Gastrocnemius medialis (tissue), 4 donors: ENCODE data around the gene CTIF.

Experiments used
- POLR2A ChIP-seq, 2 donors: fragments of 450-650 bp; IDR thresholded peaks; one replicate each; pipeline ENCODE4 v1.6.1; 2017; ENCODE audit warnings: antibody characterized with exemption in 2 of 2, mild to moderate bottlenecking in 2 of 2, moderate library complexity in 2 of 2
- TF ChIP-seq, protein P1 (sequence below), 5 experiments: fragments of 450-650 bp in 3 of 5; fragments of 200-600 bp in 2 of 5; sonication (generic) in 2 of 5; IDR thresholded peaks in 4 of 5; conservative IDR thresholded peaks in 1 of 5; 1 replicate in 4 of 5; 2 replicates in 1 of 5; pipeline ENCODE4 v1.5.1; 2016 to 2019; ENCODE audit warnings: antibody characterized with exemption in 5 of 5, mild to moderate bottlenecking in 3 of 5, moderate library complexity in 3 of 5

GRCh38 chr18:48841381-48842258 is 302.8 kb downstream of the CTIF start:
- TF ChIP-seq, protein P1, sequence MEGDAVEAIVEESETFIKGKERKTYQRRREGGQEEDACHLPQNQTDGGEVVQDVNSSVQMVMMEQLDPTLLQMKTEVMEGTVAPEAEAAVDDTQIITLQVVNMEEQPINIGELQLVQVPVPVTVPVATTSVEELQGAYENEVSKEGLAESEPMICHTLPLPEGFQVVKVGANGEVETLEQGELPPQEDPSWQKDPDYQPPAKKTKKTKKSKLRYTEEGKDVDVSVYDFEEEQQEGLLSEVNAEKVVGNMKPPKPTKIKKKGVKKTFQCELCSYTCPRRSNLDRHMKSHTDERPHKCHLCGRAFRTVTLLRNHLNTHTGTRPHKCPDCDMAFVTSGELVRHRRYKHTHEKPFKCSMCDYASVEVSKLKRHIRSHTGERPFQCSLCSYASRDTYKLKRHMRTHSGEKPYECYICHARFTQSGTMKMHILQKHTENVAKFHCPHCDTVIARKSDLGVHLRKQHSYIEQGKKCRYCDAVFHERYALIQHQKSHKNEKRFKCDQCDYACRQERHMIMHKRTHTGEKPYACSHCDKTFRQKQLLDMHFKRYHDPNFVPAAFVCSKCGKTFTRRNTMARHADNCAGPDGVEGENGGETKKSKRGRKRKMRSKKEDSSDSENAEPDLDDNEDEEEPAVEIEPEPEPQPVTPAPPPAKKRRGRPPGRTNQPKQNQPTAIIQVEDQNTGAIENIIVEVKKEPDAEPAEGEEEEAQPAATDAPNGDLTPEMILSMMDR (IDR thresholded peaks at IDR 0.05 in 4 of 5, conservative IDR thresholded peaks at IDR 0.05 in 1 of 5): no peak
- TF ChIP-seq POLR2A (IDR thresholded peaks at IDR 0.05): no peak
